Measurements from ENCODE around the gene AP5S1.

DNA sequence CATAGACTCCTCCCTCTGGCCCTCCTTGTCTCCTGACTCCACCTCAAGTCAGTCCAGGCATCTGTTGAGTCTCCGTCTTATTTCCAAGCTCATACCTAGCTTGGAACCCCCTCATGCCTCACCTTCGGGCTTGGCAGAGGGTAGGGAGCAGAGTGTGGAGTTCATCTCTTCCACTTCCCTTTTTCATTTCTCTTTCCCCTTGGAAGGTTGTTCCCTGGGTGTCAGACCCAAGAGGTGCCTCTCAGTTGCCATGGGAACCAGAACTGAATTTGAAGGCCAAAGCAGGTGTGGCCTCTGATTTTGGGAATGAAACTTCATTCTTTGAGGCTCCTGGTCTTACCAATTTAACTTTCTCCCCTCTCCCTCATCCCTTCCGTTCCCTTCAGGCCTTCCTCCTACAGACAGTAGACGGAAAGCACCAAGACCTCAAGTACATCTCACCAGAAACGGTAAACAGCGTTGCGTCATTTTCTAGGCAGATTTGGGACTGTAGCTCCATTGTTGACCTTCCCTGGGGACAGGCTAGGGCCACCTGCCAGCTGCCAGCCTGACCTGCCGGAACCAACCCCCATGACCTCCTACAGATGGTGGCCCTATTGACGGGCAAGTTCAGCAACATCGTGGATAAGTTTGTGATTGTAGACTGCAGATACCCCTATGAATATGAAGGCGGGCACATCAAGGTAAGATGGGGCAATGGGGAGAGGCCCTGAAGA lies 17.7 kb upstream of the AP5S1 start:
- TF ChIP-seq, protein P1, sequence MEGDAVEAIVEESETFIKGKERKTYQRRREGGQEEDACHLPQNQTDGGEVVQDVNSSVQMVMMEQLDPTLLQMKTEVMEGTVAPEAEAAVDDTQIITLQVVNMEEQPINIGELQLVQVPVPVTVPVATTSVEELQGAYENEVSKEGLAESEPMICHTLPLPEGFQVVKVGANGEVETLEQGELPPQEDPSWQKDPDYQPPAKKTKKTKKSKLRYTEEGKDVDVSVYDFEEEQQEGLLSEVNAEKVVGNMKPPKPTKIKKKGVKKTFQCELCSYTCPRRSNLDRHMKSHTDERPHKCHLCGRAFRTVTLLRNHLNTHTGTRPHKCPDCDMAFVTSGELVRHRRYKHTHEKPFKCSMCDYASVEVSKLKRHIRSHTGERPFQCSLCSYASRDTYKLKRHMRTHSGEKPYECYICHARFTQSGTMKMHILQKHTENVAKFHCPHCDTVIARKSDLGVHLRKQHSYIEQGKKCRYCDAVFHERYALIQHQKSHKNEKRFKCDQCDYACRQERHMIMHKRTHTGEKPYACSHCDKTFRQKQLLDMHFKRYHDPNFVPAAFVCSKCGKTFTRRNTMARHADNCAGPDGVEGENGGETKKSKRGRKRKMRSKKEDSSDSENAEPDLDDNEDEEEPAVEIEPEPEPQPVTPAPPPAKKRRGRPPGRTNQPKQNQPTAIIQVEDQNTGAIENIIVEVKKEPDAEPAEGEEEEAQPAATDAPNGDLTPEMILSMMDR (IDR thresholded peaks at IDR 0.05; ENCODE audit: insufficient read depth, low read length): no peak
- no peak for TF ChIP-seq GABPA (IDR thresholded peaks at IDR 0.05; ENCODE audit: low read depth)
- TF ChIP-seq POLR2AphosphoS5 (IDR thresholded peaks at IDR 0.05; ENCODE audit: low read depth): no peak
- peak; percentile 71; the same call in 1 of the 2 replicates for TF ChIP-seq SPI1 (IDR thresholded peaks at IDR 0.05; ENCODE audit: borderline replicate concordance, low read depth)
- TF ChIP-seq, protein P2, sequence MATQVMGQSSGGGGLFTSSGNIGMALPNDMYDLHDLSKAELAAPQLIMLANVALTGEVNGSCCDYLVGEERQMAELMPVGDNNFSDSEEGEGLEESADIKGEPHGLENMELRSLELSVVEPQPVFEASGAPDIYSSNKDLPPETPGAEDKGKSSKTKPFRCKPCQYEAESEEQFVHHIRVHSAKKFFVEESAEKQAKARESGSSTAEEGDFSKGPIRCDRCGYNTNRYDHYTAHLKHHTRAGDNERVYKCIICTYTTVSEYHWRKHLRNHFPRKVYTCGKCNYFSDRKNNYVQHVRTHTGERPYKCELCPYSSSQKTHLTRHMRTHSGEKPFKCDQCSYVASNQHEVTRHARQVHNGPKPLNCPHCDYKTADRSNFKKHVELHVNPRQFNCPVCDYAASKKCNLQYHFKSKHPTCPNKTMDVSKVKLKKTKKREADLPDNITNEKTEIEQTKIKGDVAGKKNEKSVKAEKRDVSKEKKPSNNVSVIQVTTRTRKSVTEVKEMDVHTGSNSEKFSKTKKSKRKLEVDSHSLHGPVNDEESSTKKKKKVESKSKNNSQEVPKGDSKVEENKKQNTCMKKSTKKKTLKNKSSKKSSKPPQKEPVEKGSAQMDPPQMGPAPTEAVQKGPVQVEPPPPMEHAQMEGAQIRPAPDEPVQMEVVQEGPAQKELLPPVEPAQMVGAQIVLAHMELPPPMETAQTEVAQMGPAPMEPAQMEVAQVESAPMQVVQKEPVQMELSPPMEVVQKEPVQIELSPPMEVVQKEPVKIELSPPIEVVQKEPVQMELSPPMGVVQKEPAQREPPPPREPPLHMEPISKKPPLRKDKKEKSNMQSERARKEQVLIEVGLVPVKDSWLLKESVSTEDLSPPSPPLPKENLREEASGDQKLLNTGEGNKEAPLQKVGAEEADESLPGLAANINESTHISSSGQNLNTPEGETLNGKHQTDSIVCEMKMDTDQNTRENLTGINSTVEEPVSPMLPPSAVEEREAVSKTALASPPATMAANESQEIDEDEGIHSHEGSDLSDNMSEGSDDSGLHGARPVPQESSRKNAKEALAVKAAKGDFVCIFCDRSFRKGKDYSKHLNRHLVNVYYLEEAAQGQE (IDR thresholded peaks at IDR 0.05; ENCODE audit: insufficient replicate concordance, low read depth): no peak

Data from HL-60 (cell line).